Aortic smooth muscle cell (primary cell): ENCODE results near the gene CCNJ. TPM values are rescaled to one million over a fixed set of nuclear protein-coding genes. Genes with fewer than 3 reads are reported as not detected.

Experiments used
- total RNA-seq: library from RNA; depleted of rRNA; stranded (reverse); fragments of >200 nt; gene quantifications from 2 replicates; pipeline ENCODE4 v1.2.3, GENCODE V29; 2014

The CCNJ gene
- total RNA-seq, result 3.2 and 3.8 TPM in 2 replicates

GRCh38 chr10:96043033-96043892 is at the start of gene CCNJ:
CCNJ (plus strand) TSS chr10:96043583; CDS start chr10:96044394, 811 bp downstream.

Other genes with a start within 250 kb of the CCNJ start
- 0.06 and 0.13 TPM in 2 replicates for gene CC2D2B, start 135.6 kb upstream of the CCNJ start, total RNA-seq
- 10.2 and 13.1 TPM in 2 replicates for gene ZNF518A, start 86.7 kb downstream of the CCNJ start, total RNA-seq
- not detected in 2 replicates for gene BLNK, start 228.0 kb downstream of the CCNJ start, total RNA-seq